Motor neuron (in vitro differentiated cells): ENCODE results near the gene IMMP2L. TPM values are rescaled to one million over a fixed set of nuclear protein-coding genes. Genes with fewer than 3 reads are reported as not detected.
A peak's percentile ranks its signal among the peaks of the same experiment; 100 is the strongest.

Experiments
- ATAC-seq, 8 experiments: fragments of 200-7000 bp; cut with Tn5 transposase; replicated peaks in 6 of 8; 2 replicates each; pipeline ENCODE4 v1.8.0; 2021; ENCODE audit warnings: mild to moderate bottlenecking in 8 of 8, moderate library complexity in 8 of 8
- H3K27ac ChIP-seq, 2 donors: fragments of 250-450 bp; sonication (Bioruptor Pico); 2 replicates each; pipeline ENCODE4 v1.9.0; 2021; ENCODE audit warnings: antibody characterized with exemption in 2 of 2, mild to moderate bottlenecking in 2 of 2, moderate library complexity in 1 of 2
- H3K4me1 ChIP-seq, 2 donors: fragments of 250-450 bp; sonication (Bioruptor Pico); replicated peaks in 1 of 2; 2 replicates each; pipeline ENCODE4 v1.6.1; 2021; ENCODE audit warnings: antibody characterized with exemption in 2 of 2, mild to moderate bottlenecking in 2 of 2, moderate library complexity in 1 of 2
- H3K4me3 ChIP-seq, 5 donors: fragments of 250-450 bp; sonication (Bioruptor Pico); 2 replicates each; pipeline ENCODE4 v1.9.0; 2021; ENCODE audit warnings: antibody characterized with exemption in 5 of 5, mild to moderate bottlenecking in 5 of 5, moderate library complexity in 4 of 5
- WGBS, 10 experiments: fragments of 450-650 bp; shearing (Covaris generic); methylation state at CpG; one replicate each; pipeline ENCODE4 v1.0.0; 2022; 5-methylcytosine and 5-hydroxymethylcytosine counted together
- in situ Hi-C, 9 experiments: fragments of 400-800 bp; cut with MboI; loops; one replicate each; pipeline ENCODE4 v1.15.0; 2021; ENCODE audit warnings: low sequenced_read_pairs in 9 of 9, low pct_unique_long_range_greater_than_20kb in 2 of 9; ENCODE audit not compliant: unreplicated experiment in 9 of 9
- total RNA-seq, 8 experiments: library from RNA; unstranded; fragments of 300-600 nt; gene quantifications; 2 replicates each; pipeline versions ENCODE4 v1.2.3 to v1.2.4, GENCODE V29; 2022

IMMP2L gene
- total RNA-seq, 8 experiments from 2014 or later: 9.9 to 78.5 (median 19.3) TPM

DNA sequence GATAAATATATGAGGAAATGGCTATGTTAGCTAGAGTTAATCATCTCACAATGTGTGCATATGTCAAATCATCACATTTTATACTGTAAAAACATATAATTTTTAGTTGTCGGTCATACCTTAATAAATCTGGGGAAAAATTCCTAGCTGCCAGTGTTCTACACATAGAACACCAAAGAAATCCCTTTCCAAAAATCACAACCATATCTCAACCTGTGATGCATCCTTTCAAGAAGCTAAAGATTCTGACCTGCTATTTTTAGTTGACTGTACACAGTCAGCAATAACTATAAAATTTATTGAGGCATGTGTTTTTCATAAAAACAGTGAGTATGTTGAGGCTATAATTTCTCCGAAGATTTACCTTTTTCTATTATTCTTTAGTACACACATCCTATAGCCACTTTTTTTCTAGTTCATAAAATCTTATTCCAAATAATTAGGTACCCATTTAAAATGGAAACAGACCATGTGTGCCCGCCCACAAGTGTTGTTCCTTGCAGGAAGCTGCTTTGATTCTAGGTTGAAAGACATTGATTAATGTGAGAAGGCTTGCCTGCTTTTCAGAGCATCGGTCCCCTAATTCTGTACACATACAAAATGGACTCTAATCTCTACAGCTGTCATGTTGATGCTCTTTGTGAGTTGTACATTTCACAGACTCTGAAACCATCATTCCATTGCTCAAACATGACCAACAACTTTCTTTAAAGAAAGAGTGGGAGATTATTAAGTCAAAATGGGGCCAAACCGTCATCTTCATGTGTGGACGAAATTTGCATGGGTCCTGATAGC is 588.9 kb downstream of the IMMP2L start:
- 55 to 100% (median 79%) methylated on average over 1 to 6 of the region's 6 CpGs for WGBS, 10 experiments
- Histone ChIP-seq H3K27ac (no peak overlapping the region), H3K4me3 (no peak overlapping the region), H3K4me1 (peaks cover 0 to 5% of the 10 kb centered on the region in 2 donors)
- ATAC-seq: no peak
- in situ Hi-C loops: no loop called here

DNA sequence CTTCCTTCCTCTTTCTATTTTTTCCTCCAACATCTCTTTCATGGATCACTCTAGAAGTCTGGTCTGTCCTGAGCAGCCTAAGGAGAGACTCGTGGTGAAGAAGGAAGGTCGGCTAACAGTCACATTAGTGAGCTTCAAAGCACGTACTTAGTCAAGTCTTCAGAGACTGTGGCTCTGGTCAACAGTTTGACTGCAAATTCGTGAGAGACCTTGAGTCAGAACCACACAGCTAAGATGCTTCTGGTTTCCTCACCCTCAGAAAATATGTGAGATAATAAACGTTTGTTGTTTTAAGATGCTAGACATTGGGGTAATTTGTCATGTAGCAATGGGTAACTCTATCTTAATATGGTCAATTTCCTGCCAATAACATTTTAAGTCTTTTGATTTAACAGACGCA is 597.5 kb downstream of the IMMP2L start:
- no peak for ATAC-seq
- H3K27ac ChIP-seq: no peak overlapping the region
- H3K4me1 ChIP-seq: no peaks in the 10 kb centered on the region
- H3K4me3 ChIP-seq: no peak overlapping the region
- in situ Hi-C loops: no loop called here
- WGBS, 10 experiments: 53 to 84% (median 60%) methylated on average over 3 to 5 of the region's 6 CpGs; no CpG with 5 or more reads in 1 of the 10 experiments

DNA sequence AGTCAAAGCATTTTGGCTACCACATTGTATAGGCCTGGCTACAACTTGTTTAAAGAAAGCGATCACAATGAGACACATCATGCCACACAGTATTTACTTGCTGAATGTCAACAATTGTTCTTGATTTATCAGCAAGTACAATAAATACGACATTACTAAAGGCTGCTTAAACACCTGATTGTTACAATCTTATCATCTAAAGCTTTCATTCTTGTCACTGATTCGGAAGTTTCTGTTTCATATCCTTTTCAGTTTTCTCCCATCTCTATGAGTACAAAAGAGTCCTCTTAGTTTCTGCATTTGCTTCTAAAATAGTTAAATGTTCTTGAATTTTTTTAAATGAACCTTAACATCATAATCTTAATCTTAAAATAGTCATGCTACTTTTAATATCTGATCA is 599.5 kb downstream of the IMMP2L start:
- Histone ChIP-seq H3K4me1 (no peaks in the 10 kb centered on the region), H3K27ac (no peak overlapping the region), H3K4me3 (no peak overlapping the region)
- ATAC-seq: no peak
- WGBS, 10 experiments: 50 to 100% (median 83%) methylated on average over 2 to 3 of the region's 3 CpGs; no CpG with 5 or more reads in 1 of the 10 experiments
- in situ Hi-C loops: no loop called here

DNA sequence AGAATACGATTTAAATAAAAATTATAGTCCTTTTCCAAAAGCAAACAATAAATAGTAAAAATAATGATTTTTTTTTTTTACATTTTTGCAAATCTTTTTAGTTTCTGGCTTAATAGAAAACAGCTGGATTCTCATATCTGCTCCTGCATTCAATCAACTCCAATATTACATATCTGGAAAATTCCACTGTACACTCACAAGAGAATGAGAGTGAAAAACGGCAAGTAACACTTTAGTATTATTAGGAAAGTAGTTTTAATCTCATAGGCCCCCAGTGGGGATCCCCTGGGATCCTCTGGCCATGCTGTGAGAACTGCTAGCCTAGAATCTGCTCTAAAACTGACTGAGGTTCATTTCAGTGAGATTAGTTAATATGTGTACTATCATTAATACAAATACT is 599.9 kb downstream of the IMMP2L start:
- H3K4me1 ChIP-seq: no peaks in the 10 kb centered on the region
- 14 to 89% (median 75%) methylated on average over 1 to 2 of the region's 2 CpGs for WGBS, 10 experiments
- H3K4me3 ChIP-seq: no peak overlapping the region
- in situ Hi-C loops: no loop called here
- no peak overlapping the region for H3K27ac ChIP-seq
- ATAC-seq: no peak

DNA sequence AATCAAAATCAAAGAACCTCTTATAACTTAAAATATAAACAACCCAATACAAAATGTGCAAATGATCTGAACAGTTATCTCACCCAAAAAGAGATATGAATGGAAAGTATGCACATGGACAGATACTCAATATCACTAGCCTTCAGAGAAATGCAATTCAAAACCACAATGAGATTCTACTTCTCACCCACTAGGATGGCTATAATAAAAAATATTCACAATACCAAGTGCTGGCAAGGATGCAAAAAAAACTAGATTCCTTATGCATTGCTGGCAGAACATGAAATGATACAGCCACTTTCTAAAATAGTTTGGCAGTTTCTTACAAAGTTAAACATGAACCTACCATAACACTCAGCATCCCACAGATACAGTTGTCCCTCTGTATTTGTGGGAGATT is 601.5 kb downstream of the IMMP2L start:
- Histone ChIP-seq H3K27ac (no peak overlapping the region), H3K4me1 (no peaks in the 10 kb centered on the region), H3K4me3 (no peak overlapping the region)
- no peak for ATAC-seq
- in situ Hi-C loops: no loop called here

DNA sequence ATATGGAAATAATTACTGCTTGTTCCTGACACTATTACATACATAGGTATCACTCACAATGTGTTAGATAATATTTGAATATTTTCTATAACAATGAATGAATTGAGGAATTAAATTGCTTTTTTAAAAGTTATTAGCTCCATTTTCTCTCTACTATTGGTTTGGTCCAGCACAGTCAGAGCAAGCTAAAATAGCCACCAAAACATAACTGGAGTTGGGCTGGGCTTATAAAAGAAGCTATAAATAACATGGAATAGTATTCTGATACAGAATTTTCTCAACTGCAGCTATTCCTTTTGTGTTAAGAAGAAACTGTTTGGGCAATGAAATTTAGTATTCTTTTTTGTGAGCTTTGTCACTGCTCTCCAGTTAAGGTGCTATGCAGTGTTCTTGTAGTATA is 614.0 kb downstream of the IMMP2L start:
- in situ Hi-C loops: no loop called here
- H3K27ac ChIP-seq: no peak overlapping the region
- H3K4me1 ChIP-seq: no peaks in the 10 kb centered on the region
- no peak overlapping the region for H3K4me3 ChIP-seq
- no peak for ATAC-seq

DNA sequence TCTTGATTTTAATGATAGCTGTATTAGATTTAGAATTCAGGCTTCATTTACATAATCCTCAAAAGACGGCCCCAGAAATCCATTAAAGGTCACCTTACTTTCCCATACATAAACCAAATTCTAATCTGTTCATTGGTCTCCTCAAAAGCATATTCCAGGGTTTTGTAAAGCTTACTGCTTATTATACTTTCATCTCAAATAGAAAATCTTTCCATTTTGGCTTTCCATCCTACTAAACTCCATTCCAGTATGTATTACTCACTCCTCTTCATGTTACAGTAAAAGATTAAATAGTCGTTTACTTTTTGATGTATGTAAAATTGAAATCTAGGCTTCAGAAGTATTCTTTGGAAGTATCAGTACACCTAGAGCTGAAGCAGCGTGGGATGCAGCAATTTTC is 614.9 kb downstream of the IMMP2L start:
- Histone ChIP-seq H3K4me3 (no peak overlapping the region), H3K27ac (no peak overlapping the region), H3K4me1 (no peaks in the 10 kb centered on the region)
- ATAC-seq: no peak
- 40 to 100% (median 80%) methylated on average over 1 to 3 of the region's 3 CpGs; no CpG with 5 or more reads in 1 of the 10 experiments for WGBS, 10 experiments
- in situ Hi-C loops: no loop called here

DNA sequence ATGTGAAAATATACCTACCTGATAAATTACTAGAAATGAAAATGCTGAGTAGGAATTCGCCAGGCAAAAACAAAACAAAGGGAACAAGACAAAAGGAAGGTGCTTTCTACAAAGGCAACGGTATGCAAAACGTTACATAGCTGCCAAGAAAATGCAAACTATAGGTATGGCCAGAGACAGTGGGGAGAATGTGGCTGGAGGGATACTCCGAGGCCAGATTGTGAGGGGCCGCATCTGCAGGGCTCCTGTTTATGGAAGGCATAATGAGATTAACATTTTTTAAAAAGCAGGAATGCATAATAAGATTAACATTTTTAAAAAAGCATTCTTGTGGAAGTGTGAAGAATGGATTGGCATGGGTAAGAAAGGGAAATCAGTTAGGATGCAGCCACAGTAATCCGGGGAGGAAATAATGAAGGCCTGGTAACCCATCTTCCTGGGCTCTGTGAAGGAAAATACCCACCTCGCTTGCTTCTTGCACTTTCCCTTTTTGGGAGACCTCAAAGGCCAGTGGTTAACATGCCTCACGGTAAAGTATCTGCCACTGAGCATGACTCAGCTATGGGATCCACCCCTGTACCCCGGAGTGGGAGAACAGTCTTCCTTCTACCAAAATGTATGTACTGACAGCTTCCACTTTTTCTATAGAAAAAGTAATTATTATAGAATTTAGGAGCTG is 617.2 kb downstream of the IMMP2L start:
- in situ Hi-C loops: no loop called here
- Histone ChIP-seq H3K4me1 (peaks cover 0 to 3% of the 10 kb centered on the region in 2 donors), H3K27ac (no peak overlapping the region), H3K4me3 (no peak overlapping the region)
- WGBS, 10 experiments: 47 to 88% (median 74%) methylated on average over 4 to 8 of the region's 9 CpGs
- no peak for ATAC-seq

DNA sequence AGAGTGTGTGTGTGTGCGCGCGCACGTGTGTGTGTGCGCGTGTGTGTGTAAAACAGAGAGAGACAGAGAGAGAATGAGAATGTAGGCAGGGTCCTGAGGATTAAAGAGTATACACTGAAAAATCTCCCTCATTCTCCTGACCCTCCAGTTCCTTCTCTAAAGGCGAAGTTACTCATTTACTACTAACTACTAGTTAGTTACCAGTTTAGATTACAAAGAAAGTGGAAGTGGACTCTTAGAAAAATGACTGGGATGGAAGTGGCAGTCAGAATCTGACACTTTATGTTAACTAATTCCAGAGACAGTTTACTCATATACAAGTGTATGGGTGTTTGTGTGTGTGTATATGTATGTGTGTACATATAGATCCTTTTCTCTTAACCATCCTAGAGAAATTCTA is 617.8 kb downstream of the IMMP2L start:
- no peak for ATAC-seq
- in situ Hi-C loops: no loop called here
- no peak overlapping the region for H3K27ac ChIP-seq

DNA sequence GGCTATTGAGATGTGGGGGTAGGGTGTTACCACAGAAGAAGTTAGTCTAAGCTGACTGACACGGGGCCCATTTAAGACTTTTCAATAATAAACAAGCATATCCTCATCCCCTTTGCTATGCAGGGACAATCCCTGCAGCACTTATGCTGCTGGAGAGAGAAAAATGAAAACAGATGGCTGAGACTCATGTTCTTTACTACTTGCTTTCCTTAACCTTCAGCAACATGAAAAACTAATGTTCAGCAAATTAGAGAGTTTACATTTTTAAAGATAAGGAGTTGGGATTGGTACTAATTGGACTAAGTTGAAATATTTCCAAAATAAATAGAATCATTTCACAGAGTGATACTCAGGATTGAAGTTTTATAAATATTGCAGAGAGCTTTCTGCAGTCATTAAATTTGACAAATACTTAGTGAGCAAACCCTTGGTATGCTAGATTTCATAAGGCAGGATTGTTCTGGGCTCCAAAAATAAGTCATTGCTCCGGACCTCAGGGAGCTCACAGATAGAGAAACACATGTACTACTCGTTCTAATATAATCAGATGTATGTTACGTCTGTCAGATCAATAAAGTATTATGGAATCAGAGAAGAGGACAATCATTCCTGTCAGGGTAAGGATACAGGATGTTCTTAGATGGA is 618.5 kb downstream of the IMMP2L start:
- WGBS, 10 experiments: 14 to 100% (median 76%) methylated on average over 1 to 4 of the region's 4 CpGs; no CpG with 5 or more reads in 1 of the 10 experiments
- H3K4me1 ChIP-seq: peaks cover 0 to 3% of the 10 kb centered on the region in 2 donors
- no peak overlapping the region for H3K27ac ChIP-seq
- H3K4me3 ChIP-seq: no peak overlapping the region
- in situ Hi-C loops: no loop called here
- peak in 3 of 8 experiments; percentile 45 to 87 (median 74) for ATAC-seq

More for the DNA sequence above, 617.8 kb downstream of the IMMP2L start:
- no peak overlapping the region for H3K4me3 ChIP-seq
- 81 to 100% (median 91%) methylated on average over 3 to 7 of the region's 7 CpGs; no CpG with 5 or more reads in 2 of the 10 experiments for WGBS, 10 experiments
- peaks cover 0 to 3% of the 10 kb centered on the region in 2 donors for H3K4me1 ChIP-seq

DNA sequence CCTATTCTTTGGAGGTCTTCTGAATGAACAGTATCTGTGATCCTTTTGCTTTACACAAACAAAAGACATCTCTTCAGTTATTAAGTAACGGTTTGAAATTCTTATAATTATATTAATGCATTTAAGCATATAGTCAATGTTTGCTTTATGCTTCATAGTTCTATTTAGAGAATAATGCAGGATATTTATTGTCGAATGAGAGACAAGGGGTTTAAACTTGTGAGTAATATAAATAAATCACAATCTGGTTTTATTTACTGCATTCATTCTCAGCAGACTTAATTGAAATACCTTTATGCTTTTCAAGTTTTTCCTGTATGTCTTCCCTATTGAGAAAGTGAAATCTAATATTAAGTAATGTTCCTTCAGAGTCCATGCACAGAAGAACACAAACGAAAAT is 620.9 kb downstream of the IMMP2L start:
- 70 to 90% (median 82%) methylated on average over 1 to 3 of the region's 3 CpGs for WGBS, 10 experiments
- in situ Hi-C loops: no loop called here
- H3K4me3 ChIP-seq: no peak overlapping the region
- no peak for ATAC-seq
- H3K27ac ChIP-seq: no peak overlapping the region
- H3K4me1 ChIP-seq: peaks cover 0 to 3% of the 10 kb centered on the region in 2 donors

DNA sequence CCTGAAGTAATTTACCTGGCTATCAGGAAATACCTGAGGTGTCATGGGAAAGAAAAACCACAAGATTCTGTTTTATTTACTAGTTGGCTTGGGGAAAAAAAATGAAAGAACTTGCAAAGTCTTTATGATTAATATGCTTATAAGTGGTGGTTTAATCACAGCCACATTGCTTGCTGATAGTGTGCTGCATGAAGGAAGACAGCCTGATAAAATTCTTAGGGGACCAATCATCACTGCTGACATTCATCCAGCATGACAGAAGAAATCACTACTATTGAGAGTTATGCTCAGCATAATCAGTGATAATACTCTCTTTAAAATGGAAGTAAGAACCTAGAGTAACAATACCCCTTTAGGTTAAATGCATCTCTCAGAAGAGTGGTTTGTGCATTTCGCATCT is 621.5 kb downstream of the IMMP2L start:
- no peak overlapping the region for H3K27ac ChIP-seq
- no peak for ATAC-seq
- WGBS, 10 experiments: 75 to 100% (median 87%) methylated on average over 1 of the region's 1 CpG; no CpG with 5 or more reads in 4 of the 10 experiments
- in situ Hi-C loops: no loop called here
- H3K4me3 ChIP-seq: no peak overlapping the region
- peaks cover 0 to 3% of the 10 kb centered on the region in 2 donors for H3K4me1 ChIP-seq

DNA sequence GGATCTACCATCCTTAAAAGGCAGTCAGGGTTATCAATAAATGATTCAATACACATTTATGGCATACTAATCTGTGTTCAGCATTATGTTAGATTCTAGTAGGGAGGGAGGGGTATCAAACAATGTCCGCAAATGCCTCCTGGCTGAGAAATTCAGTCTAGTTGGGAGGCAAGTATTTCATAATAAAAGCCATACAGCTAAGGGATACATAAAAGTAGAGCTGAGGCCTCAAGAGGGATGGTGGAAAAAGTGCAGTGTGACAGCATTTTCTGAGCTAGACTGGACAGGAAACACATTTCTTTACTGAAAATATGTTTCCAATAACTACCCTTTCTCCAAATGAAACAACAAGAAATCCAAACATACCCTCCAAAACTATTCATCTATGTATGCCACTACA is 624.1 kb downstream of the IMMP2L start:
- in situ Hi-C loops: no loop called here
- WGBS, 10 experiments: 20 to 100% (median 81%) methylated on average over 1 of the region's 1 CpG; no CpG with 5 or more reads in 4 of the 10 experiments
- Histone ChIP-seq H3K4me1 (peaks cover 0 to 3% of the 10 kb centered on the region in 2 donors), H3K27ac (no peak overlapping the region), H3K4me3 (no peak overlapping the region)
- no peak for ATAC-seq
